Femur (tissue), 1 donor: Measurements from ENCODE around the gene GRM4.

Source experiments
- DNase-seq: peaks from one replicate; pipeline ENCODE4 v3.0.0-alpha.2; 2017

The GRM4 gene

DNA sequence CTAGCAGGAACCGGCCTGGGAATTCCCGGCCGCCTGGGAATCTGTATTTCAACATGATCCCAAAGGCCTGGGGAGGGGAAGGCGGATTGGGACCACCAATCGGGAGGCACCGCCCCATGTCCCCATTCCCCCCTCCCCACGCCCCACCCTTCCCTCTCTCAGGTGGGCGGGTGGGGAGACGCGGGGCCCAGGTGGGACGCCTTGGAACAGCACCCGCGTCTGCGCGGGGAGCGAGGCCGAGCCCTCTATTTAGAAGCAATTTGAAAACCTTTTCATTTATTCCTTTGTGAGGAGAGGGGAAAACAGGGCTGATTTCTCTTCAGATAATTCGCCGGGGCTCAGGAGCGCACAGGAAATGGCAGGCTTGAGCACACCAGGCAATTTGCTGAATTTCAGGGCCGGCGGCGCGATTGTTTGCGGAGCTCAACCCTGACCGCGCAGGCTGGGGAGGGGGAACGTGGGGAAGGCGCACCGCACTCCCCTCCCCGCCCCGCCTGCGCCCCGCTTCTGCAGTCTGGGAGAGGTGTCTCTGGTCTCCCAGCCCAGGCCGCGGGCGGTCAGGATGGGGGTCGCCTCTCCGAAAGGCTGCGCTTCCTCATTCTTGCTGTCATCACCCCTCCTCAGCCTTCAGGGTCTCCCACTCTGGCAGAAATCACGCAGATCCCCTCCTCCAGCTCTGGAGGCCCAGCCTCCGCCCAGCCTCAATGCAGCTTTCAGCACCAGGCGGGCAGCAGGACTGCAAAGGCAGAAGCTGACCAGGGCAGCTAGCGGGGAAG, 170.0 kb downstream of the GRM4 start:
- no peak for DNase-seq

GRCh38 chr6:33974471-33974870, 171.4 kb downstream of the GRM4 start:
- no peak for DNase-seq

DNA sequence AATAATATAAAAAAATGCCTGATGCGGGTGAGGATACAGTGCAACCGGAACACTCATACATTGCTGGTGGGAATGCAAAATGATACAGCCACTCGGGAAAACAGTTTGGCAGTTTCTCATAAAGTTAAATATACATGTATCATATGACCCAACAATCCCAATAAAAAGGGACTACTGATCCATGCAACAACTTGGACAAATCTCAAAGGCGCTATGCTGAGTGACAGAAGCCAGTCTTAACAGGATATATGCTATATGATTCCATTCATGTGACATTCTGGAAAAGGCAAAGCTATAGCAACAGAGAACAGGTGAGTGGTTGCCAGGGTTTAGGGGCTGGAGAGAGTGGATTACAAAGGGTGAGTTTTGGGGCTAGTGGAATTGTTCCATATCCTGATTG, 171.9 kb downstream of the GRM4 start:
- DNase-seq = no peak

DNA sequence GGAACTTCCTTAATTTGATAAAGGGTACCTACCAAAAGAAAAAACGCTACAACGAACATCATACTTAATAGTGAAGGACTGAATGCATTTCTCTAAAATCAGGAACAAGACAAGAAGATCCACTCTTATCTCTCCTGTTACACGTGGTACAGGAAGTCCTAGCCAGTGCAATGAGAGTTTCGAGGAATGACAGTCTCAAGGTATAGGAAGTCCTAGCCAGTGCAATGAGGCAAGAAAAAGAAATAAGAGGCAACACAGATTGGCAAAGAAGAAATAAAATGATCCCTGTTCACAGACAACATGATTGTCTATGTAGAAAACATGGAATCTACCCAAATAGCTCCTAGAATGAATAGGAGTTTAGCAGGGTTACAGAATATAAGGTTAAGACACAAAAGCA, 174.3 kb downstream of the GRM4 start:
- no peak for DNase-seq
